ENCODE data around the gene ZDHHC13. TPM values are rescaled to one million over a fixed set of nuclear protein-coding genes. Genes with fewer than 3 reads are reported as not detected.
A peak's percentile ranks its signal among the peaks of the same experiment; 100 is the strongest.

ZDHHC13 gene, protein sequence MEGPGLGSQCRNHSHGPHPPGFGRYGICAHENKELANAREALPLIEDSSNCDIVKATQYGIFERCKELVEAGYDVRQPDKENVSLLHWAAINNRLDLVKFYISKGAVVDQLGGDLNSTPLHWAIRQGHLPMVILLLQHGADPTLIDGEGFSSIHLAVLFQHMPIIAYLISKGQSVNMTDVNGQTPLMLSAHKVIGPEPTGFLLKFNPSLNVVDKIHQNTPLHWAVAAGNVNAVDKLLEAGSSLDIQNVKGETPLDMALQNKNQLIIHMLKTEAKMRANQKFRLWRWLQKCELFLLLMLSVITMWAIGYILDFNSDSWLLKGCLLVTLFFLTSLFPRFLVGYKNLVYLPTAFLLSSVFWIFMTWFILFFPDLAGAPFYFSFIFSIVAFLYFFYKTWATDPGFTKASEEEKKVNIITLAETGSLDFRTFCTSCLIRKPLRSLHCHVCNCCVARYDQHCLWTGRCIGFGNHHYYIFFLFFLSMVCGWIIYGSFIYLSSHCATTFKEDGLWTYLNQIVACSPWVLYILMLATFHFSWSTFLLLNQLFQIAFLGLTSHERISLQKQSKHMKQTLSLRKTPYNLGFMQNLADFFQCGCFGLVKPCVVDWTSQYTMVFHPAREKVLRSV
- total RNA-seq (2021; fragmentation: NEBNext Ultra II Directional; extraction: Animal tissue kit (Norgen Biotek cat#: 25700)) (21.4 and 24.1 TPM in 2 replicates), polyA plus RNA-seq (2011; rRNA removed) (11.9 and 22.4 TPM in 2 replicates), polyA minus RNA-seq (2011; rRNA and poly(A)+ RNA removed) (23.9 and 29.9 TPM in 2 replicates)
- 17.9 TPM for polyA plus RNA-seq (2011; cell fraction: cytosol; rRNA removed)
- polyA plus RNA-seq (2011; cell fraction: nucleus; rRNA removed) = 13.7 TPM
- polyA plus RNA-seq (2012, experiment 1 of 2) = 12.6 to 16.1 TPM (median 14.9 TPM) in 4 replicates
- polyA plus RNA-seq (2012, experiment 2 of 2) = 4.4 TPM
- 20.8 TPM for polyA plus RNA-seq (2013, experiment 1 of 2)
- 22.7 TPM for polyA plus RNA-seq (2013, experiment 2 of 2)
- polyA minus RNA-seq (2011; cell fraction: cytosol; rRNA and poly(A)+ RNA removed) = 10.2 TPM
- 28.3 TPM for polyA minus RNA-seq (2011; cell fraction: nucleus; rRNA and poly(A)+ RNA removed)
- long read RNA-seq, experiment 1, transcript ZDHHC13-202 (17 exons, 2,445 nt) = major isoform, 9 of 21 reads
- long read RNA-seq, experiment 1, partial matches to known transcripts = 6 of 21 reads
- long read RNA-seq, experiment 1, other reads (novel, unspliced or antisense) = 2 of 21 reads
- long read RNA-seq, experiment 2, transcript ZDHHC13-202 (17 exons, 2,445 nt) = major isoform, 24 of 52 reads
- long read RNA-seq, experiment 2, transcript ZDHHC13-201 (16 exons, 2,283 nt) = minor isoform, 15 of 52 reads
- long read RNA-seq, experiment 2, partial matches to known transcripts = 2 of 52 reads
- long read RNA-seq, experiment 2, other reads (novel, unspliced or antisense) = 11 of 52 reads

DNA sequence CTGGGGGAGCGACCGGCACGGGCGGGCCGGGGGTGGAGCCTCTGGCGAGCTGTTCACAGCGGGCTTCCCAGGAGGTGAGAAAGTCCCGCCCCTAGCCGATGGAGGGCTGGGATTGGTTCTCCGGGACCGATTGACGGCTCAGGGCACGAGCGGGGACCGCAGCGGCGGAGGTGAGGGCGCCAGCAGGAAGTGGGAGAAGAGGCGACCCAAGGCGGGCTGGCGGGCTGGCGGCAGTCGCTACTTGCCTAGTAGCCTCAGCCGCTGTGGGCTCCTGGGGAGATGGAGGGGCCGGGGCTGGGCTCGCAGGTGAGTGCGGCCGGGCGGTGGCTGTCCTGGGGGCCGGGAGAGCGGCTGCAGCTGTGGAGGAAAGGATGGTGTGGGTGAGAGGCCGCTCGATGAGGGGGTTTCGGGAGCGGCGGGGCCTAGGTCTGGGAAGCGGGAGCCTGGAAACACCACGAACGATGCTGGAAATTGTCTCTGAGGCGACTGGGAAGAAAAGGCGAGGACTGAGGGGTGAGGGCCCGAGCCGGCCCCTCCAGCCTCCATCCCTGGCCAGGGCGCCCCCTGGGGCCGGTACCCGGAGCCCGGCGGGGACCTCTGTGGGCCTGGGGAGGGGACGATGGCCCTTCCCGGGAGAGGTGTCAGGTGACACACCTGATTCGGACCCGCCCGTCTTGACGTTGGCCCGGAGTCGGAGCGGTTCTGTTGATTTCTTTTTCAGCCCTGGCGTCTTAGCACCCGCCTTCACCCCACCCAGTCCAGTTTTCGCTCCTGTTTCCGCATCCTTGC lies at the start of gene ZDHHC13:
Gene ZDHHC13, plus strand, starts transcription at position 198 of the 789 bp plus-strand sequence. Its CDS starts 82 bp downstream, at position 280.
- H4K91ac ChIP-seq (replicated peaks; ENCODE audit: insufficient read length, low read length) = no peak within 1 kb of the TSS
- H2AK5ac ChIP-seq (ENCODE audit: low read depth, low read length) = no peak within 1 kb of the TSS
- peak within 1 kb of the TSS; percentile 50; the same call in 1 of the 2 replicates for H2BK5ac ChIP-seq (ENCODE audit: low read depth, low read length)
- no peak within 1 kb of the TSS for H3K14ac ChIP-seq (ENCODE audit: insufficient read length)
- peaks cover 4% of the 10 kb centered on the region for H3K79me1 ChIP-seq (ENCODE audit: low read depth, low read length)
- H3K4me2 ChIP-seq (ENCODE audit: insufficient read depth in 1 of 2, low read depth in 2 of 2, low read length in 2 of 2) = peak within 1 kb of the TSS; percentile 56 to 76
- peak within 1 kb of the TSS; percentile 56 for H3K27ac ChIP-seq (ENCODE audit: low read depth, low read length)
- no peak within 1 kb of the TSS; the same call in 1 of the 2 replicates for H2BK15ac ChIP-seq (ENCODE audit: low read length)
- H3K23me2 ChIP-seq (ENCODE audit: low read depth, low read length) = peaks cover 3% of the 10 kb centered on the region; the same call in 1 of the 2 replicates
- H3K27me3 ChIP-seq (replicated peaks in 1 of 4; ENCODE audit: control insufficient read depth in 3 of 4, extremely low read depth in 1 of 4, insufficient read depth in 3 of 4, low read length in 3 of 4) = no peaks in the 10 kb centered on the region
- DNase-seq (ENCODE audit: low read depth in 1 of 2, low spot score in 2 of 2) (peak; percentile 80 to 98), FAIRE-seq (no peak)
- no peak within 1 kb of the TSS for H3K56ac ChIP-seq (replicated peaks; ENCODE audit: insufficient read length, low read depth, low read length)
- H3K36me3 ChIP-seq (ENCODE audit: control insufficient read depth in 2 of 4, insufficient read depth in 4 of 4, low read length in 3 of 4) = no peaks in the 10 kb centered on the region; a peak in 2 of 8 replicates
- H3K4me3 ChIP-seq (ENCODE audit: extremely low read depth in 1 of 4, insufficient read depth in 2 of 4, low read depth in 3 of 4, low read length in 4 of 4) = peak within 1 kb of the TSS; percentile 49 to 92 (median 81)
- H4K20me1 ChIP-seq (replicated peaks in 1 of 2; ENCODE audit: control insufficient read depth in 1 of 2, insufficient read depth in 2 of 2, low read length in 2 of 2) = peaks cover 0 to 2% of the 10 kb centered on the region in 2 experiments
- H3K4ac ChIP-seq (replicated peaks; ENCODE audit: insufficient read length, low read depth, low read length) = no peak within 1 kb of the TSS
- H3K18ac ChIP-seq (ENCODE audit: extremely low read depth, low read length) = no peak within 1 kb of the TSS
- H3K9ac ChIP-seq (replicated peaks in 1 of 4; ENCODE audit: extremely low read depth in 1 of 4, low read depth in 3 of 4, low read length in 3 of 4) = peak within 1 kb of the TSS; percentile 44 to 63 (median 54)
- no peak within 1 kb of the TSS for H3K23ac ChIP-seq (ENCODE audit: insufficient read length)
- H4K8ac ChIP-seq (ENCODE audit: extremely low read depth, insufficient read depth, low read length) = peak within 1 kb of the TSS; percentile 85
- H3K79me2 ChIP-seq (ENCODE audit: control insufficient read depth in 1 of 2, insufficient read depth in 2 of 2, low read length in 2 of 2) = peaks cover 7 to 43% of the 10 kb centered on the region in 2 experiments; a peak in 3 of 4 replicates
- WGBS, 2 experiments (ENCODE audit: extremely low coverage in 1 of 2, insufficient coverage in 1 of 2, insufficient read length in 1 of 2, insufficient replicate concordance in 2 of 2, low coverage in 1 of 2, low lambda C conversion rate in 2 of 2, missing lambda C conversion rate in 1 of 2) = 2% methylated on average over 29 of the region's 61 CpGs; no CpG with 5 or more reads in 1 of the 2 experiments
- CTCF ChIA-PET (ENCODE audit: partially characterized antibody) = interaction anchor here (1.0 to 3.8 kb wide), 7 partner anchors 8 to 46 kb away, joined by 3 to 13 read pairs (median 4); no protein-coding TSS in a partner anchor
- H2AFZ ChIP-seq (ENCODE audit: low read length) = peak within 1 kb of the TSS; percentile 81; the same call in 1 of the 2 replicates
- no peak within 1 kb of the TSS for H2BK12ac ChIP-seq (ENCODE audit: low read depth, low read length)
- H4K5ac ChIP-seq (ENCODE audit: insufficient read length, low read depth, low read length) = peak within 1 kb of the TSS; percentile 24
- H2BK20ac ChIP-seq (ENCODE audit: low read length) = no peak within 1 kb of the TSS
- H2BK120ac ChIP-seq (replicated peaks; ENCODE audit: low read depth, low read length) = no peak within 1 kb of the TSS
- no peaks in the 10 kb centered on the region for H3K9me3 ChIP-seq (ENCODE audit: insufficient read depth in 2 of 2, low read depth in 1 of 2, low read length in 1 of 2)
- H3K4me1 ChIP-seq (replicated peaks in 1 of 4; ENCODE audit: control insufficient read depth in 3 of 4, insufficient read depth in 4 of 4, low read length in 3 of 4) = peaks cover 0 to 7% (median under 1%) of the 10 kb centered on the region in 4 experiments; a peak in 5 of 7 replicates
- POLR2A ChIA-PET (ENCODE audit: partially characterized antibody) = interaction anchor here (1.0 to 1.2 kb wide), 4 partner anchors 8 to 43 kb away, joined by 3 to 4 read pairs (median 3); no protein-coding TSS in a partner anchor
- TF ChIP-seq POU5F1 (IDR thresholded peaks at IDR 0.05; ENCODE audit: low read depth, low read length) (no peak), MAFK (IDR thresholded peaks at IDR 0.05; ENCODE audit: low read depth, low read length) (no peak), CREB1 (IDR thresholded peaks at IDR 0.05) (0 out of 2 replicates have a peak, but pooled peaks have one; percentile 16)
